VCaP (cell line): Measurements from ENCODE around the gene NPAS2.

Experiments
- H3K27ac ChIP-seq: fragments of 450-650 bp; 2 replicates; pipeline ENCODE4 v1.5.1; 2017
- TF ChIP-seq, protein P1 (sequence below): fragments of 450-650 bp; conservative IDR thresholded peaks from 2 replicates; pipeline ENCODE4 v1.5.1; 2017; ENCODE audit warnings: mild to moderate bottlenecking, moderate library complexity

Gene NPAS2

GRCh38 chr2:100948942-100949811 is 129.2 kb downstream of the NPAS2 start:
- no peak overlapping the region for H3K27ac ChIP-seq
- TF ChIP-seq, protein P1, sequence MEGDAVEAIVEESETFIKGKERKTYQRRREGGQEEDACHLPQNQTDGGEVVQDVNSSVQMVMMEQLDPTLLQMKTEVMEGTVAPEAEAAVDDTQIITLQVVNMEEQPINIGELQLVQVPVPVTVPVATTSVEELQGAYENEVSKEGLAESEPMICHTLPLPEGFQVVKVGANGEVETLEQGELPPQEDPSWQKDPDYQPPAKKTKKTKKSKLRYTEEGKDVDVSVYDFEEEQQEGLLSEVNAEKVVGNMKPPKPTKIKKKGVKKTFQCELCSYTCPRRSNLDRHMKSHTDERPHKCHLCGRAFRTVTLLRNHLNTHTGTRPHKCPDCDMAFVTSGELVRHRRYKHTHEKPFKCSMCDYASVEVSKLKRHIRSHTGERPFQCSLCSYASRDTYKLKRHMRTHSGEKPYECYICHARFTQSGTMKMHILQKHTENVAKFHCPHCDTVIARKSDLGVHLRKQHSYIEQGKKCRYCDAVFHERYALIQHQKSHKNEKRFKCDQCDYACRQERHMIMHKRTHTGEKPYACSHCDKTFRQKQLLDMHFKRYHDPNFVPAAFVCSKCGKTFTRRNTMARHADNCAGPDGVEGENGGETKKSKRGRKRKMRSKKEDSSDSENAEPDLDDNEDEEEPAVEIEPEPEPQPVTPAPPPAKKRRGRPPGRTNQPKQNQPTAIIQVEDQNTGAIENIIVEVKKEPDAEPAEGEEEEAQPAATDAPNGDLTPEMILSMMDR: no peak

DNA sequence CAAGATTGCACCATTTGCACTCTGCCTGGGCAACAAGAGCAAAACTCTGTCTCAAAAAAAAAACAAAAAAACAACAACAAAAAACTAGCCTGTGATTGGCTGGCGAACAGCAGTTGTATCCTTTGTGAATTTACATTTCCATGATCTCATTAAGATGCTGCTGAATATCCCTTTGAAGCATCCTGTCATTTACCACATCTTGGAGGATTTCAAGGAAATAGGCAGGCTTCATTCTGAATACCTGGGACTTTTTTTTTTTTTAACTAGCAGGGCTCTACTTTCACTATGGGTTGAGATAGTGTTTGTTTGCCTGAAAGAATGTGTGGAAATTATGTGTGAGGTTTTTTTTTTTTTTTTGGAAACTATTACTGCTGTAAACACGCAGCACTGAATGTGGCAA is 132.6 kb downstream of the NPAS2 start:
- no peak overlapping the region for H3K27ac ChIP-seq
- TF ChIP-seq, protein P1: no peak

DNA sequence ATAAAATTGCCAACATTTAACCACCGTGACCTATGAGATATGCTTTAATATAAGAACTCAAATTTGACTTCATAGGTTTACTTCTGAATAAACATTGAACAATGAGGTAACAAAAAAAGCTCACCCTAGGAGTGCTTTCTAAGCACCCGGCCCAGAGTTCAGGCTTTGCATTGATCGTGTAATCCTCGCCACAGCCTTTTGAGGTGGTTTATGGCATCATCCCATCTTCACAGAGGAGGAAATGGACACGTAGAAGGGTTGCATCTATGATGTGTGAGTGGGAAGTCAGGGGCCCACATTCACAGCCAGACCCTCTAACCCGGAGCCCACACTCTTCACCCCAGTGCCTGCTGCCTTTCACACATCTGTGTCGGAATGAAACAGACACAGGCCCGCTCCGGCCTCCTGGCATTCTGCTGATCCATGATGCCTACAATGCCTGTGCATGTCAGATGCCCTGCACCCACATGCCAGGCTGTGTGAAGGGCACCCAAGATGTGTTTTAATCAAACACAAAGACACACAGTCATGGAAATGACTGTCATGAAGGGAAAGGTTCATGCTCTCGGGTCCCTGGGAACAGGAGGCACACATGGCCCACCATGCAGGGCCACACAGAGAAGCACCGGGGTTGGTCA is 133.6 kb downstream of the NPAS2 start:
- H3K27ac ChIP-seq: no peak overlapping the region
- TF ChIP-seq, protein P1: no peak

- TF ChIP-seq, protein P1: no peak
- no peak overlapping the region for H3K27ac ChIP-seq
These were observed 134.1 kb downstream of the NPAS2 start for GRCh38 chr2:100954044-100954420.

- TF ChIP-seq, protein P1: no peak
- no peak overlapping the region for H3K27ac ChIP-seq
These were observed 135.3 kb downstream of the NPAS2 start for GRCh38 chr2:100955226-100955625.

DNA sequence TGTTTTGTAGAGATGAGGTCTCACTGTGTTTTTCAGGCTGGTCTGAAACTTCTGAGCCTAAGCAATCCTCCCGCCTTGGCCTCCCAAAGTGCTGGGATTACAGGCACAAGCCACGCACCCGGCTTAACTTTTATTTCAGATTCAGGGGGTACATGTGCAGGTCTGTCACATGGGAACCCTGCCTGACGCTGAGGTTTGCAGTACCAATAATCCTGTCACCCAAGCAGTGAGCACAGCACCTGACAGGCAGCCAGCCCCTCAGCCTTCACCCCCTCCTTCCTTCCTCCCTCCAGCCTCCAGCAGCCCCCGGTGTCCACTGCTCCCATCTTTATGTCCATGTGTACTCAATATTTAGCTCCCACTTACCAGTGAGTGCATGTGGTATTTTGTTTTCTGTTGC is 136.1 kb downstream of the NPAS2 start:
- TF ChIP-seq, protein P1: no peak

DNA sequence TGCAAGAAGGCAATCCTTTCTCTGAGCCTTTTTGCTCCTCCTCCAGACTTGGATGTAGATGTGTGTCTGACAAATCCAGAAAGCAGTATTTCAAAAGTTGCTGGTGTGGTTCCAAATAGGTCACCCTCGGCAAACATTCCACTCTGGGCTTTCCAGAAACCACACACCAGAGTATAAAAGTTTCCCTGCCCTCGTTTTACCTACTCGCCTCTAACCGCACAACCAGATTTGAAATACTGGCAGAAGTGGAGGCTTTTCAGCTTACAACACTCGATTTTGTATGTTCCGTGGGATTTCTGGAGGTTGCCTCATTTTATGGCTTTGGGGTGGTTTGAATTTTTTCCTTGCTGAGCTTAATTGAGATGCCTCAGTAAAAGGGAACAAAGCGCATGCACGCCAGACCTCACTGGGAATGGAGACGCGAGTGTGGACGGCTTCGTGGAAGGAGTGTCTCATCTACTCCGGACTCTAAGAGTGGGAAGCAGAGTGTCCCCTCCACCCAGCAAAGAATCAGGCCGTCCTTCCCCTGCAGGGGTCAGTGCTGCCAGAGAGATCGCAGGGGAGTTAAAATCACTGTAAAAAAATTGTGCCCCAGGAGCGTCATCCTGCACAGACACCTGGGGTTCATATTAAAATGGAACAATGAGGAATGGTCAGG is 138.2 kb downstream of the NPAS2 start:
- TF ChIP-seq, protein P1: no peak
- H3K27ac ChIP-seq: peak overlapping the region; percentile 54

More for the DNA sequence above, 136.1 kb downstream of the NPAS2 start:
- H3K27ac ChIP-seq: no peak overlapping the region
